ENCODE data around the gene LMO2.
"Not testable (repeated sequence)": the region's sequence is repeated elsewhere in the genome, so short reads cannot be mapped to it uniquely, and the experiment has no call there.

GRCh38 chr11:33917402-33917801 lies 25.5 kb upstream of the LMO2 start:
- not testable (repeated sequence) for TF ChIP-seq CTCF (IDR thresholded peaks at IDR 0.05); EZH2 (IDR thresholded peaks at IDR 0.05; ENCODE audit: borderline replicate concordance, insufficient read depth, low read depth, low read length, poor library complexity, severe bottlenecking)
